Endothelial cell of umbilical vein (primary cell): Measurements from ENCODE around the gene FBXO48. TPM values are rescaled to one million over a fixed set of nuclear protein-coding genes. Genes with fewer than 3 reads are reported as not detected.

Experiments used
- BruUV-seq: library from RNA; stranded (reverse); fragments of 400-500 nt; replicated peaks from 2 replicates; lab custom pipeline; 2021; lab: Mats Ljungman, UMichigan
- CTCF ChIA-PET: fragments of 300-600, 350-600 bp; sonication (Branson Sonifier 250); formaldehyde crosslinking; loops from one replicate; lab custom pipeline; 2021; ENCODE audit warnings: antibody characterized with exemption, inconsistent platforms; lab: Charles Lee
- POLR2A ChIA-PET: fragments of 300-600, 350-600 bp; sonication (Branson Sonifier 250); formaldehyde crosslinking; loops from one replicate; lab custom pipeline; 2021; ENCODE audit warnings: antibody characterized with exemption, inconsistent platforms; lab: Charles Lee
- DNase-seq: peaks from one replicate; pipeline ENCODE4 v3.0.0-alpha.2; 2011; ENCODE audit warnings: low read depth, low spot score
- FAIRE-seq: peaks from 2 replicates; lab custom pipeline; 2011; peaks lifted over from hg19 to GRCh38; lab: Jason Lieb, UNC
- H2AFZ ChIP-seq: 2 replicates; pipeline ENCODE4 v1.6.0; 2012; ENCODE audit warnings: low read depth, low read length, control low read depth, inconsistent platforms
- H3K27ac ChIP-seq: 2 replicates; pipeline ENCODE4 v1.5.1; 2011; ENCODE audit warnings: low read depth, mild to moderate bottlenecking, control low read depth, low read length, moderate library complexity; ENCODE audit not compliant: insufficient read depth
- H3K27me3 ChIP-seq, 2 experiments: 2 replicates each; pipeline versions ENCODE4 v1.6.0 to v1.6.1; 2011; ENCODE audit warnings: low read length in 2 of 2, mixed read lengths in 1 of 2; ENCODE audit not compliant: control insufficient read depth in 2 of 2, insufficient read depth in 2 of 2
- H3K36me3 ChIP-seq, 2 experiments: 2 replicates in 1 of 2; 3 replicates in 1 of 2; pipeline ENCODE4 v1.5.1; 2011; ENCODE audit warnings: low read length in 2 of 2, mild to moderate bottlenecking in 1 of 2, moderate library complexity in 1 of 2; ENCODE audit not compliant: control insufficient read depth in 2 of 2, insufficient read depth in 2 of 2; ENCODE audit errors: extremely low read depth in 1 of 2
- H3K4me1 ChIP-seq: 3 replicates; pipeline ENCODE4 v1.5.1; 2011; ENCODE audit warnings: mild to moderate bottlenecking, low read length; ENCODE audit not compliant: control insufficient read depth, insufficient read depth; ENCODE audit errors: extremely low read depth
- H3K4me2 ChIP-seq: 2 replicates; pipeline ENCODE4 v1.6.1; 2011; ENCODE audit warnings: low read length, control low read depth, mixed read lengths; ENCODE audit not compliant: insufficient read depth
- H3K4me3 ChIP-seq, 3 experiments: fragments of 200-600 bp in 1 of 3; sonication (generic), shearing (Covaris generic) in 1 of 3; replicated peaks in 1 of 3; 2 replicates each; pipeline ENCODE4 v1.5.1; 2011 to 2016; ENCODE audit warnings: control low read depth in 3 of 3, low read length in 3 of 3, mild to moderate bottlenecking in 2 of 3, inconsistent platforms in 1 of 3, low read depth in 1 of 3, moderate library complexity in 1 of 3; ENCODE audit not compliant: insufficient read depth in 1 of 3
- H3K79me2 ChIP-seq: 2 replicates; pipeline ENCODE4 v1.6.0; 2012; ENCODE audit warnings: low read length, inconsistent platforms; ENCODE audit not compliant: control insufficient read depth, insufficient read depth
- H3K9ac ChIP-seq: replicated peaks from 2 replicates; pipeline ENCODE3; 2011; ENCODE audit warnings: low read length, control low read depth; ENCODE audit not compliant: insufficient read depth; ENCODE audit errors: extremely low read depth
- H3K9me1 ChIP-seq: replicated peaks from 3 replicates; pipeline ENCODE4 v1.6.0; 2011; ENCODE audit warnings: mild to moderate bottlenecking, low read length; ENCODE audit not compliant: control insufficient read depth, insufficient read depth; ENCODE audit errors: extremely low read depth
- H3K9me3 ChIP-seq: replicated peaks from 2 replicates; pipeline ENCODE4 v1.5.1; 2012; ENCODE audit warnings: low read length, inconsistent platforms; ENCODE audit not compliant: control insufficient read depth, insufficient read depth
- H4K20me1 ChIP-seq: replicated peaks from 2 replicates; pipeline ENCODE3; 2011; ENCODE audit warnings: mild to moderate bottlenecking, low read length; ENCODE audit not compliant: control insufficient read depth, insufficient read depth; ENCODE audit errors: extremely low read depth
- EZH2 ChIP-seq: IDR thresholded peaks from 2 replicates; pipeline ENCODE4 v1.6.1; 2012; ENCODE audit warnings: borderline replicate concordance, low read depth, mild to moderate bottlenecking, moderate library complexity, low read length, inconsistent platforms; ENCODE audit not compliant: severe bottlenecking
- FOS ChIP-seq: IDR thresholded peaks from 2 replicates; pipeline ENCODE4 v1.6.1; 2011; ENCODE audit warnings: mild to moderate bottlenecking, low read length, moderate library complexity, borderline replicate concordance; ENCODE audit not compliant: insufficient read depth
- GATA2 ChIP-seq: IDR thresholded peaks from 2 replicates; pipeline ENCODE4 v1.7.0; 2011; ENCODE audit warnings: low read depth, mild to moderate bottlenecking, moderate library complexity, mixed read lengths, low read length; ENCODE audit not compliant: insufficient read length, insufficient read depth
- JUN ChIP-seq: IDR thresholded peaks from 2 replicates; pipeline ENCODE4 v1.6.1; 2011; ENCODE audit warnings: borderline replicate concordance, low read depth; ENCODE audit not compliant: insufficient read length, insufficient read depth
- MYC ChIP-seq: IDR thresholded peaks from one replicate; pipeline ENCODE4 v1.6.1; 2011; ENCODE audit warnings: mild to moderate bottlenecking, low read depth, low read length
- POLR2A ChIP-seq: IDR thresholded peaks from 2 replicates; pipeline ENCODE4 v1.6.1; 2012; ENCODE audit warnings: low read depth, mild to moderate bottlenecking, control low read depth, low read length
- POLR2AphosphoS5 ChIP-seq: IDR thresholded peaks from 2 replicates; pipeline ENCODE4 v1.6.1; 2012; ENCODE audit warnings: low read depth, mild to moderate bottlenecking, control low read depth, low read length, moderate library complexity; ENCODE audit not compliant: insufficient read depth
- dilution Hi-C: fragments of 300-500 bp; cut with MboI; formaldehyde crosslinking; loops from one replicate; pipeline ENCODE4 v1.15.0; 2019; ENCODE audit warnings: low sequenced_read_pairs; ENCODE audit not compliant: extremely low pct_ligation_motif_present
- intact Hi-C: fragments of 100-400 bp; cut with micrococcal nuclease; formaldehyde crosslinking; loops from one replicate; pipeline ENCODE4 v1.10.0; 2022
- polyA plus RNA-seq, 4 experiments: library from polyadenylated mRNA; depleted of rRNA in 3 of 4; stranded (reverse) in 3 of 4; unstranded in 1 of 4; fragments of >200 nt; gene quantifications; 2 replicates each; pipeline versions ENCODE4 v1.2.1 to v1.2.3, GENCODE V29; 2011 to 2012; ENCODE audit warnings: missing spikeins in 1 of 4
- total RNA-seq: library from RNA; stranded (reverse); gene quantifications from 2 replicates; pipeline ENCODE4 v1.2.3, GENCODE V29; 2021
- TF ChIP-seq, protein P1 (sequence below), 2 donors: IDR thresholded peaks; 1 replicate in 1 of 2; 2 replicates in 1 of 2; pipeline ENCODE4 v1.5.1; 2011; ENCODE audit warnings: low read length in 2 of 2, mild to moderate bottlenecking in 2 of 2, moderate library complexity in 2 of 2, control low read depth in 1 of 2, inconsistent platforms in 1 of 2, low read depth in 1 of 2; ENCODE audit not compliant: insufficient read depth in 1 of 2; ENCODE audit errors: extremely low read depth in 1 of 2
- TF ChIP-seq, protein P2 (sequence below): IDR thresholded peaks from 2 replicates; pipeline ENCODE4 v1.6.1; 2011; ENCODE audit not compliant: insufficient read depth, insufficient read length

Gene FBXO48
- total and polyA plus RNA-seq, 2 donors (not counting 3 experiments of a cell fraction or from before 2014, with no cell fraction given) = 0.46 to 0.73 TPM

DNA sequence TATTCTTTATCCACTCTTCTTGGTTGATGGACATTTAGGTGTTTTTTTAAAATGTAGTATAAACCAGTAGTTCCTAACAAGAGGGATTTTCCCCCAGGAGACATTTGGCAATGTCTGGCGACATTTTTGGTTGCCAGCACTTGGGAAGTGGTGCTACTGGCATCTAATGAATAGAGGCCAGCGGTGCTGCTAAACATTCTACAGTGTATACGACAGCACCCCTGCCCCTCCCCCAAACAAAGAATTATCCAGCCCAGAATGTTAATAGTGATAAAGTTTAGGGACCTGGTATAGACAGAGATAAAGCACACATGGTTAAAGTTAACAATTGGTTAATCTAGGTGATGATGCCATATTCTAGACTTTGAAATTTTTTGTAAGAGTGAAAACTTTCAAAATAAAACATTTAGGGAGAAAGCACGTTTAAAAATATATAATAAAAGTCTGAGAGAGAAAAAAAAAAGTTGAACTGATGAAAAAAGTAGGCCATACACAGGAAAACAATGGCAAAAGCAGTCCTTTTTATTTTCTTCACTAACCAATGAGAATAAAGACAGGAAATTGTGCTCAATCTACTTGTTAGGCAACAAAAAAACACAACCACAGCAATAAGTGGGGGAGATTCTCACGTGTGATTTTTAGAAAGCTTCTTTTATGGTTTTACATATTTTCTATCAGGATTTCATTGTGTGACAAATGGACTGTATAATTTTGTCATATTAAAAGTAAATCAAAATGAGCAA lies 14.8 kb downstream of the FBXO48 start:
- H3K4me1 ChIP-seq = no peaks in the 10 kb centered on the region
- POLR2A ChIA-PET = no interaction called here
- no peaks in the 10 kb centered on the region for H3K27me3 ChIP-seq
- H3K27ac ChIP-seq = no peak overlapping the region
- H3K4me3 ChIP-seq = no peak overlapping the region
- dilution Hi-C loops (no loop called here), intact Hi-C loops (no loop called here)
- no peaks in the 10 kb centered on the region for H3K9me3 ChIP-seq
- H3K79me2 ChIP-seq = no peaks in the 10 kb centered on the region
- H2AFZ ChIP-seq = no peak overlapping the region
- no peak for TF ChIP-seq FOS
- TF ChIP-seq GATA2 = no peak
- TF ChIP-seq POLR2AphosphoS5 = no peak
- no peak for TF ChIP-seq MYC
- TF ChIP-seq JUN = no peak
- TF ChIP-seq, protein P1, sequence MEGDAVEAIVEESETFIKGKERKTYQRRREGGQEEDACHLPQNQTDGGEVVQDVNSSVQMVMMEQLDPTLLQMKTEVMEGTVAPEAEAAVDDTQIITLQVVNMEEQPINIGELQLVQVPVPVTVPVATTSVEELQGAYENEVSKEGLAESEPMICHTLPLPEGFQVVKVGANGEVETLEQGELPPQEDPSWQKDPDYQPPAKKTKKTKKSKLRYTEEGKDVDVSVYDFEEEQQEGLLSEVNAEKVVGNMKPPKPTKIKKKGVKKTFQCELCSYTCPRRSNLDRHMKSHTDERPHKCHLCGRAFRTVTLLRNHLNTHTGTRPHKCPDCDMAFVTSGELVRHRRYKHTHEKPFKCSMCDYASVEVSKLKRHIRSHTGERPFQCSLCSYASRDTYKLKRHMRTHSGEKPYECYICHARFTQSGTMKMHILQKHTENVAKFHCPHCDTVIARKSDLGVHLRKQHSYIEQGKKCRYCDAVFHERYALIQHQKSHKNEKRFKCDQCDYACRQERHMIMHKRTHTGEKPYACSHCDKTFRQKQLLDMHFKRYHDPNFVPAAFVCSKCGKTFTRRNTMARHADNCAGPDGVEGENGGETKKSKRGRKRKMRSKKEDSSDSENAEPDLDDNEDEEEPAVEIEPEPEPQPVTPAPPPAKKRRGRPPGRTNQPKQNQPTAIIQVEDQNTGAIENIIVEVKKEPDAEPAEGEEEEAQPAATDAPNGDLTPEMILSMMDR (IDR thresholded peaks at IDR 0.05; ENCODE audit: extremely low read depth in 1 of 2, insufficient read depth in 1 of 2, low read depth in 1 of 2, low read length in 2 of 2) = no peak
- TF ChIP-seq POLR2A = no peak
- no peak for TF ChIP-seq EZH2
- TF ChIP-seq, protein P2, sequence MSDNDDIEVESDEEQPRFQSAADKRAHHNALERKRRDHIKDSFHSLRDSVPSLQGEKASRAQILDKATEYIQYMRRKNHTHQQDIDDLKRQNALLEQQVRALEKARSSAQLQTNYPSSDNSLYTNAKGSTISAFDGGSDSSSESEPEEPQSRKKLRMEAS = no peak
- H3K4me2 ChIP-seq = no peak overlapping the region
- no TSS peak for BruUV-seq
- no peaks in the 10 kb centered on the region for H4K20me1 ChIP-seq
- no peak overlapping the region for H3K9ac ChIP-seq
- no peaks in the 10 kb centered on the region for H3K36me3 ChIP-seq
- no peak for DNase-seq
- FAIRE-seq = peak; percentile 15
- no peaks in the 10 kb centered on the region for H3K9me1 ChIP-seq
- CTCF ChIA-PET = interaction anchor here (1.2 to 2.5 kb wide), 4 partner anchors 11 to 257 kb away, joined by 4 to 35 read pairs (median 16); no protein-coding TSS in a partner anchor
